ENCODE data around the gene NRG2.

- TF ChIP-seq POLR2AphosphoS5 (IDR thresholded peaks at IDR 0.05; ENCODE audit: insufficient read depth, low read depth, low read length) = no peak
- TF ChIP-seq MAX (IDR thresholded peaks at IDR 0.05; ENCODE audit: insufficient read depth, insufficient read length) = no peak
- TF ChIP-seq EZH2 (IDR thresholded peaks at IDR 0.05; ENCODE audit: borderline replicate concordance, low read depth, low read length, severe bottlenecking) = no peak
- TF ChIP-seq MYC (IDR thresholded peaks at IDR 0.05; ENCODE audit: low read depth, low read length) = no peak
Measured at GRCh38 chr5:139908749-139909148, 134.3 kb downstream of the NRG2 start.

Measured in endothelial cell of umbilical vein (primary cell).